PFSK-1 (cell line): ENCODE data around the gene UNC5CL.

Experiments used
- FOXP2 ChIP-seq: optimal IDR thresholded peaks from 2 replicates; pipeline ENCODE3; 2011; ENCODE audit warnings: borderline replicate concordance, control low read depth, inconsistent platforms; ENCODE audit not compliant: insufficient read depth; ENCODE audit errors: extremely low read length, extremely low read depth
- POLR2AphosphoS5 ChIP-seq: IDR thresholded peaks from 2 replicates; pipeline ENCODE4 v1.6.1; 2012; ENCODE audit warnings: low read depth, mild to moderate bottlenecking, control low read depth, low read length, moderate library complexity
- REST ChIP-seq, 2 experiments: IDR thresholded peaks; 2 replicates each; pipeline versions ENCODE4 v1.6.1 to v1.8.0; 2011 to 2012; ENCODE audit warnings: low read depth in 2 of 2, low read length in 2 of 2, control low read depth in 1 of 2, inconsistent platforms in 1 of 2, mild to moderate bottlenecking in 1 of 2, moderate library complexity in 1 of 2; ENCODE audit not compliant: insufficient read depth in 1 of 2
- SIN3A ChIP-seq: IDR thresholded peaks from 2 replicates; pipeline ENCODE4 v1.6.1; 2012; ENCODE audit warnings: mild to moderate bottlenecking, low read length, moderate library complexity, borderline replicate concordance; ENCODE audit not compliant: insufficient read depth
- TAF1 ChIP-seq: IDR thresholded peaks from 2 replicates; pipeline ENCODE4 v1.6.1; 2012; ENCODE audit warnings: low read length, control low read depth, borderline replicate concordance; ENCODE audit not compliant: insufficient read depth

The UNC5CL gene

GRCh38 chr6:40998661-40999060 is 40.4 kb downstream of the UNC5CL start:
- no peak for TF ChIP-seq TAF1

- TF ChIP-seq REST (IDR thresholded peaks at IDR 0.05; ENCODE audit: insufficient read depth in 1 of 2, low read depth in 2 of 2, low read length in 2 of 2) (no peak), FOXP2 (no peak), TAF1 (no peak), SIN3A (no peak), POLR2AphosphoS5 (no peak)
These were observed 41.6 kb downstream of the UNC5CL start for GRCh38 chr6:40997234-40997957.

- no peak for TF ChIP-seq FOXP2
These were observed 42.3 kb downstream of the UNC5CL start for GRCh38 chr6:40996591-40997233.

DNA sequence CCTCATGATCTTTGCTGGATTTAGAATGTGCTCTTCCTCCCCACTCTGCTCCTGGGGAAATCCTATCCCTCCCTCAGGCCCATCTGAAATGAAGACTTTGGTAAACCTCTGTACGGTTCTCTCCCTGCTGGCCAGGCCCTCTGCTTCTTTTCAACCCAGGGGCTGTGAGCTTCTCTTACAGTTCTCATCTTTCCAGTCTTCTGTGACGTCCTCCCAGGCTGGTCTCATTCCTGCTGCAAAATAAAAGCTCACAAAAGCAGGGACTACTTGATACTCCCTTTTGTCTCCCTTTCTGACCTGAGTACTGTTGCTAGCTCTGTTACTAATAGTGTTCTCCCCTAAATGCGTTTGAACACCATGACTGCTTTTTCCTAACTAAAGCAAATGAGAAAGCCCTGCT is 46.3 kb downstream of the UNC5CL start:
- TF ChIP-seq SIN3A, result no peak

DNA sequence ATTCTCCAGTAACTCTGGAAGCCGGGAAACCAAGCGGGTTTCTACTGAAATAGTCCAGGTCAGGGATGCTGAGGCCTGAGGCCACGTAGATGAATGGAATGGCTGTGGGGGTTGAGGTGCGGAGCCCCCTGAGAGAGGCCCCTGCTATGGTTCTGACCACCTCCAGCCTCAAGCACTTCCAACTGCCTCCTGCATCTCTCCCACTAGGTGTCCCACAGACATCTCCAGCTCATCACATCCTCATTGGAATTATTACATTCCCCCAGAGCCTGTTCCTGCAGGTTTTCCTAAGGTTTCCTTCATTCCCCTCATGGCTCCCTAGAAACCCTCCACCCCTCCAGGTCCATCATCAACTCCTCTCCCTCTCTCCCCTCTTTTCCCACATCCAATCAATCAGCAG is 48.7 kb downstream of the UNC5CL start:
- TF ChIP-seq FOXP2 (no peak), REST (IDR thresholded peaks at IDR 0.05; ENCODE audit: insufficient read depth in 1 of 2, low read depth in 2 of 2, low read length in 2 of 2) (no peak), SIN3A (no peak), TAF1 (no peak), POLR2AphosphoS5 (no peak)

DNA sequence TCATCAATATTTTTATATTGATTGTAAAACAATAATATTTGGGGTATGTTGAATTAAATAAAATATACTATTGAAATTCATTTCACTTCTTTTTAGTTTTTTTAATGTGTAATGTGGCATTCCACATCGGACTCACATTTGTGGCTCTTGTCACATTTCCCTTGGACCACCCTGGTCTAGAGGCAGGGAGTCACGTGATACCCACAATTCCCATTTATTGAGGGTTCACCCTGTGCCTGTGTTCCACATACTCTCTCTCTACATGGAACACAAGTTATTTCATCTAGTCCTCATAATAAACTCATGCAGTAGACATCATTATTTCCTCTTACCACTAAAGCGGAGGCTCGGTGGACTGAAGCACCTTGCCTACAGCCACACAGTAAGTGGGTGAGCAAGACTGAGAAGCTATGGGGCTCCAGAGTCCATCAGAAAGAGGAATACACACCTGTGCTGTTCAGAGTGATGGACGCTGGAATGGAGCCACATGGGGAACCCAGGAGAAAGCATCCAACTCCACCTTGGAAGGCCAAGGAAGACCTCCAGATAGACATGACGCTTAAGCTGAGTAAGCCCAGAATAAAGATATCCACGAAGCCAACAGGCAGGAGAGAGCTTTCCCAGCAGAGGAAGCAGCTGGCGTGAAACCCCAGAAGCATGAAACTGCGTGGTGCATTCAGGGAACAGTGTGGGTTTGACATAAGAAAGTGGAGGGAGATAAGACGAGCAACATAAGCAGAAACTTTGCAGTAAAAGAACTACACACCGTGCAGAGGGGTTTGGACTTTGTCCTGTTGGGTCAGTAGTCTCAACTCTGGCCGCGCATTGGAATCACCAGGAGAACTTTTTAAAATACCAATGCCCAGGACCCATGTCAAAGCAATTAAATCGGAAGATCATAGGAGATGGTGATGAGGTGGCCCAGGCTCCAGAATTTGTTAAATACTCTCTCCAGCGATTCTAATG is 49.5 kb downstream of the UNC5CL start:
- TF ChIP-seq FOXP2 (no peak), REST (IDR thresholded peaks at IDR 0.05; ENCODE audit: insufficient read depth in 1 of 2, low read depth in 2 of 2, low read length in 2 of 2) (no peak), SIN3A (no peak), TAF1 (no peak), POLR2AphosphoS5 (no peak)
